HG03196 (cell line): ENCODE results near the gene TNFAIP2.

Experiments
- ATAC-seq: cut with Tn5 transposase; IDR thresholded peaks from one replicate; pipeline ENCODE4 v1.9.1; 2021; ENCODE audit not compliant: unreplicated experiment

TNFAIP2 gene

DNA sequence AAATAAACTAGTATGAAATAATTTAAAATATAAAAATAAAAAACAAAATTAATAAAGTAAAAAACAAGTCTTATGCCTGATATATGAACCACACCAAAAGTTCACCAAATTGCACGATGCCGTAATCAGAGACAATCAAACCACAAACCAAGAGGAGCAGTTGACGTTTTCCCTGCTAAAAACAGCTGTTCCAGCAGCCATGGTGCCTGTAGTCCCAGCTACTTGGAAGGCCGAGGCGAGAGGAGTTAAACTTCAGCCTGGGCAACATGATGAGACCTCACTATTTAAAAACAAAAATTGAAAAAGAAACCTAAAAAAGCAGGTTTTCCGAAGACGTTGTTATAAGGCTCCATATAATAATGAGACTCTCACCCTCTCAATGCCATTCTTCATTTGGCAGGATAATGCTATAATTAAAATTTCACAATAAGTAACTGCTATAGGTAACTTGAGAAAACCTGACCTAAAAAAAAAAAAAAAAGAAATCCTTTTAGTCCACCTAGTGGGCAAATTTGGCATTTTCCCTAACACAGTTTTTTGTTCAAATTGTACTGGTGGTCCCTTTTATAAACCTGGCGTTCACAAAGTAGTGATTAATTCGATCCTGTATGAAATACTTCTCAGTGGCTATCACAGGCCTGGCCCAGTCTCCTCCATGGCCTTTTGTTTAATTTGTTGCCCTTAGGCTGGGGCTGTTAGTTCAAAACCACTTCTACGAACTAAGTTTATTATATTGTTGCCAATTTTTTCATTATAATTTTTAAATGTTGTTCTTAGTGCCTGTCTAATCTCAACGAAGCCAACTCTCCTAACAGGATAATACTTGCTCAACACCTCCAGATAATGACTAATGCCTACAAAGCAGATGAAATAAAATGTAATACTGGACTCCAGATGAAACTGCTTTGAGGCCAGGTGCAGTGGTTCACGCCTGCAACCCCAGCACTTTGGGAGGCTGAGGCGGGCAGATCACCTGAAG is 62.1 kb downstream of the TNFAIP2 start:
- ATAC-seq = no peak

DNA sequence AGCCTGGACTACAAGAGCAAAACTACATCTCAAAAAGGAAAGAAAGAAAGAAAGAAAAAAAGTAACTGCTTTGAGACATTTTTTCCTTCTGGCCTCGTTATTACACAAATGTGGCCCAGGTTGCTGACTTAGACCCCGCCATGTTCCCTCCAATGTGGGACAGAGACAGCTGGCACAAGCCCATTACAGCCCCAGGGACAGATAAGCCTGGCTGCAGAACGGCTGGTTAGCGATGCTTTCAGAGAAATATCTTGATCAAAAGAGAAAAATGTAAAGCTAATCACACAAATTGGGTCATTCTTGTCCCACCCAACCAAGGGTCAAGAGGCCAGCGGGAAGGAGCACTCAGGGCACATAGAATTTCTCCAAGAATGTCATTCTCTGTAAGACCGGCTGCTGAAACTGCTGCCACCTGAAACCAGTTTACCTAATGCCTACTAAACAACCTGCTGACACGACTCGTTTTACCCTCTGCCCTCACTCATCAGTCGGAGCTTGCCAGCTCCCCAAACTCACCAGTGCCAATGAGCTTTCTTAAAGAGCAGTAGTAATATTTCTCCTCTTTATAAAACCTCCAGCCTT is 63.1 kb downstream of the TNFAIP2 start:
- no peak for ATAC-seq
